Activated CD8-positive, alpha-beta T cell treated with anti-CD3 and anti-CD28 coated beads, Interleukin-2, amount 10 ng/mL, durations not matched to agents 7 days and 5 days (primary cell): ENCODE measurements around the gene INHBC. TPM values are rescaled to one million over a fixed set of nuclear protein-coding genes. Genes with fewer than 3 reads are reported as not detected.
A peak's percentile ranks its signal among the peaks of the same experiment; 100 is the strongest.
"Not testable (repeated sequence)": the region's sequence is repeated elsewhere in the genome, so short reads cannot be mapped to it uniquely, and the experiment has no call there.

ENCODE experiments used
- ATAC-seq: fragments of 150-1000 bp; cut with Tn5 transposase; one replicate; pipeline ENCODE4 v1.10.0; 2021; ENCODE audit warnings: moderate library complexity
- CTCF ChIA-PET: fragments of 350-600 bp; sonication (Branson Sonifier 250); formaldehyde crosslinking; loops from one replicate; lab custom pipeline; 2021; ENCODE audit warnings: antibody characterized with exemption; lab: Charles Lee
- POLR2A ChIA-PET: fragments of 350-600 bp; sonication (Branson Sonifier 250); formaldehyde crosslinking; loops from one replicate; lab custom pipeline; 2021; ENCODE audit warnings: antibody characterized with exemption; lab: Charles Lee
- DNase-seq: peaks from one replicate; pipeline ENCODE4 v3.0.0-alpha.2; 2020
- H3K27ac Mint-ChIP-seq: one replicate; pipeline ENCODE4 v1.8.0; 2021; ENCODE audit warnings: mild to moderate bottlenecking, mixed read lengths
- H3K27me3 Mint-ChIP-seq: one replicate; pipeline ENCODE4 v1.8.0; 2021; ENCODE audit warnings: low read depth, mixed read lengths
- H3K36me3 Mint-ChIP-seq: one replicate; pipeline ENCODE4 v1.8.0; 2021; ENCODE audit warnings: low read depth, mixed read lengths
- H3K4me1 Mint-ChIP-seq: one replicate; pipeline ENCODE4 v1.8.0; 2021; ENCODE audit warnings: low read depth, mixed read lengths
- H3K4me3 Mint-ChIP-seq: one replicate; pipeline ENCODE4 v1.8.0; 2021; ENCODE audit warnings: mild to moderate bottlenecking, mixed read lengths
- H3K9me3 Mint-ChIP-seq: one replicate; pipeline ENCODE4 v1.8.0; 2022; ENCODE audit warnings: mixed read lengths; ENCODE audit not compliant: insufficient read depth
- total RNA-seq, 2 experiments: library from RNA; stranded (reverse); gene quantifications; one replicate each; pipeline ENCODE4 v1.2.3, GENCODE V29; 2021

INHBC gene
- total RNA-seq, 2 experiments from 2014 or later: not detected

- H3K27me3 Mint-ChIP-seq: no peaks in the 10 kb centered on the region
- H3K36me3 Mint-ChIP-seq: peaks cover 16% of the 10 kb centered on the region
- peak overlapping the region; percentile 98 for H3K27ac Mint-ChIP-seq
- ChIA-PET CTCF (interaction anchor here (0.7 to 2.7 kb wide), 12 partner anchors 18 to 312 kb away, joined by 3 to 32 read pairs (median 3); partner anchors contain the start of genes ARHGAP9 and INHBE), POLR2A (interaction anchor here (0.6 to 1.8 kb wide), 7 partner anchors 11 to 221 kb away, joined by 3 to 12 read pairs (median 3); partner anchors contain the start of gene DDIT3)
- H3K4me3 Mint-ChIP-seq: peak overlapping the region; percentile 97
- peaks cover 35% of the 10 kb centered on the region for H3K4me1 Mint-ChIP-seq
- no peaks in the 10 kb centered on the region for H3K9me3 Mint-ChIP-seq
- no peak for DNase-seq
- ATAC-seq: no peak
These were observed 5.0 kb upstream of the INHBC start for GRCh38 chr12:57429473-57430111.

- H3K4me3 Mint-ChIP-seq: peak overlapping the region; percentile 97
- POLR2A ChIA-PET: interaction anchor here (0.6 to 1.8 kb wide), 7 partner anchors 12 to 101 kb away, joined by 3 to 12 read pairs (median 3); partner anchors contain the start of gene DDIT3
- CTCF ChIA-PET: interaction anchor here (0.6 to 2.7 kb wide), 14 partner anchors 17 to 311 kb away, joined by 3 to 32 read pairs (median 3); partner anchors contain the start of genes ARHGAP9 and INHBE
- no peaks in the 10 kb centered on the region for H3K27me3 Mint-ChIP-seq
- DNase-seq: peak; percentile 57
- H3K36me3 Mint-ChIP-seq: peaks cover 15% of the 10 kb centered on the region
- peaks cover 42% of the 10 kb centered on the region for H3K4me1 Mint-ChIP-seq
- ATAC-seq: peak; percentile 64
- H3K27ac Mint-ChIP-seq: peak overlapping the region; percentile 98
- H3K9me3 Mint-ChIP-seq: no peaks in the 10 kb centered on the region
These were observed 4.3 kb upstream of the INHBC start for GRCh38 chr12:57430112-57430930.

- Mint-ChIP-seq H3K9me3 (no peaks in the 10 kb centered on the region), H3K36me3 (peaks cover 12% of the 10 kb centered on the region), H3K4me3 (peak within 1 kb of the TSS; percentile 97), H3K4me1 (peaks cover 45% of the 10 kb centered on the region), H3K27ac (peak within 1 kb of the TSS; percentile 98), H3K27me3 (no peaks in the 10 kb centered on the region)
- POLR2A ChIA-PET: no interaction called here
- CTCF ChIA-PET: interaction anchor here (1.1 to 1.2 kb wide), 2 partner anchors 21 to 25 kb away, joined by 3 to 5 read pairs; no protein-coding TSS in a partner anchor
- DNase-seq (peak; percentile 97), ATAC-seq (peak; percentile 94)
These were observed 3.5 kb upstream of the INHBC start, which contains the start of gene R3HDM2 for GRCh38 chr12:57430931-57431566. TSS of gene R3HDM2 (minus strand) at chr12:57431043. CDS start at chr12:57310428, 120,615 bp downstream.

GRCh38 chr12:57431654-57432188, 2.9 kb upstream of the INHBC start:
- Mint-ChIP-seq H3K27me3 (no peaks in the 10 kb centered on the region), H3K4me1 (peaks cover 45% of the 10 kb centered on the region), H3K36me3 (peaks cover 7% of the 10 kb centered on the region), H3K4me3 (peak overlapping the region; percentile 82), H3K9me3 (no peaks in the 10 kb centered on the region), H3K27ac (peak overlapping the region; percentile 98)
- DNase-seq: no peak
- CTCF ChIA-PET: interaction anchor here (1.1 to 1.2 kb wide), 2 partner anchors 20 to 24 kb away, joined by 3 to 5 read pairs; no protein-coding TSS in a partner anchor
- ATAC-seq: no peak
- POLR2A ChIA-PET: no interaction called here

GRCh38 chr12:57433370-57433769, 1.2 kb upstream of the INHBC start:
- H3K9me3 Mint-ChIP-seq: no peaks in the 10 kb centered on the region
- no peak overlapping the region for H3K27ac Mint-ChIP-seq
- H3K36me3 Mint-ChIP-seq: peaks cover 5% of the 10 kb centered on the region
- no peak for ATAC-seq
- DNase-seq: no peak
- H3K4me1 Mint-ChIP-seq: peaks cover 43% of the 10 kb centered on the region
- CTCF ChIA-PET: interaction anchor here (0.8 to 3.8 kb wide), 3 partner anchors 19 to 25 kb away, joined by 3 to 21 read pairs (median 5); partner anchors contain the start of gene INHBE
- POLR2A ChIA-PET: no interaction called here
- H3K4me3 Mint-ChIP-seq: no peak overlapping the region
- peaks cover under 1% of the 10 kb centered on the region for H3K27me3 Mint-ChIP-seq

GRCh38 chr12:57435293-57435692, 709 bp downstream of the INHBC start:
- ATAC-seq: peak; percentile 44
- H3K4me3 Mint-ChIP-seq: peak overlapping the region; percentile 80
- CTCF ChIA-PET: interaction anchor here (0.6 to 3.8 kb wide), 6 partner anchors 18 to 208 kb away, joined by 3 to 21 read pairs (median 8); partner anchors contain the start of genes GLI1 and INHBE

GRCh38 chr12:57438400-57438799, 3.8 kb downstream of the INHBC start:
- no peak overlapping the region for H3K27ac Mint-ChIP-seq
- peaks cover 10% of the 10 kb centered on the region for H3K27me3 Mint-ChIP-seq
- peaks cover 16% of the 10 kb centered on the region for H3K4me1 Mint-ChIP-seq
- DNase-seq (no peak), ATAC-seq (no peak)
- H3K9me3 Mint-ChIP-seq: peaks cover 4% of the 10 kb centered on the region
- H3K4me3 Mint-ChIP-seq: no peak overlapping the region
- ChIA-PET POLR2A (no interaction called here), CTCF (interaction anchor here (1.1 to 2.1 kb wide), 3 partner anchors 14 to 25 kb away, joined by 3 to 10 read pairs (median 9); no protein-coding TSS in a partner anchor)
- H3K36me3 Mint-ChIP-seq: peaks cover 3% of the 10 kb centered on the region

More at GRCh38 chr12:57435293-57435692, 709 bp downstream of the INHBC start:
- H3K9me3 Mint-ChIP-seq: no peaks in the 10 kb centered on the region
- POLR2A ChIA-PET: interaction anchor here (1.1 kb wide), 1 partner anchor 23 kb away, joined by 4 read pairs; no protein-coding TSS in a partner anchor
- H3K36me3 Mint-ChIP-seq: no peaks in the 10 kb centered on the region
- H3K27me3 Mint-ChIP-seq: peaks cover 7% of the 10 kb centered on the region
- H3K27ac Mint-ChIP-seq: peak overlapping the region; percentile 95
- H3K4me1 Mint-ChIP-seq: peaks cover 29% of the 10 kb centered on the region
- peak; percentile 71 for DNase-seq

- peaks cover 10% of the 10 kb centered on the region for H3K27me3 Mint-ChIP-seq
- peaks cover 3% of the 10 kb centered on the region for H3K36me3 Mint-ChIP-seq
- peaks cover 8% of the 10 kb centered on the region for H3K4me1 Mint-ChIP-seq
- peaks cover 4% of the 10 kb centered on the region for H3K9me3 Mint-ChIP-seq
- no peak overlapping the region for H3K4me3 Mint-ChIP-seq
- no peak for DNase-seq
- ChIA-PET POLR2A (interaction anchor here (0.6 kb wide), 1 partner anchor 1125 kb away, joined by 3 read pairs; no protein-coding TSS in a partner anchor), CTCF (interaction anchor here (1.0 to 1.1 kb wide), 2 partner anchors 13 to 16 kb away, joined by 3 to 4 read pairs; no protein-coding TSS in a partner anchor)
- no peak overlapping the region for H3K27ac Mint-ChIP-seq
- no peak for ATAC-seq
These were observed 5.2 kb downstream of the INHBC start for GRCh38 chr12:57439762-57440266.

GRCh38 chr12:57441393-57441792, 6.8 kb downstream of the INHBC start:
- CTCF ChIA-PET: interaction anchor here (1.5 to 1.7 kb wide), 2 partner anchors 11 to 14 kb away, joined by 4 to 7 read pairs; partner anchors contain the start of gene INHBE
- ATAC-seq, H3K36me3 Mint-ChIP-seq, H3K4me1 Mint-ChIP-seq, H3K9me3 Mint-ChIP-seq, DNase-seq, POLR2A ChIA-PET, H3K4me3 Mint-ChIP-seq, H3K27ac Mint-ChIP-seq: not testable (repeated sequence)
- peaks cover 10% of the 10 kb centered on the region for H3K27me3 Mint-ChIP-seq

GRCh38 chr12:57441846-57442427, 7.4 kb downstream of the INHBC start:
- peaks cover 3% of the 10 kb centered on the region for H3K36me3 Mint-ChIP-seq
- peaks cover 4% of the 10 kb centered on the region for H3K9me3 Mint-ChIP-seq
- CTCF ChIA-PET: interaction anchor here (1.5 to 1.7 kb wide), 2 partner anchors 11 to 14 kb away, joined by 4 to 7 read pairs; partner anchors contain the start of gene INHBE
- H3K27ac Mint-ChIP-seq: no peak overlapping the region
- peaks cover 10% of the 10 kb centered on the region for H3K27me3 Mint-ChIP-seq
- ATAC-seq: no peak
- no peaks in the 10 kb centered on the region for H3K4me1 Mint-ChIP-seq
- DNase-seq: no peak
- POLR2A ChIA-PET: no interaction called here
- H3K4me3 Mint-ChIP-seq: no peak overlapping the region
